Ovary (tissue), 9 donors: ENCODE results near the gene TRAPPC5. TPM values are rescaled to one million over a fixed set of nuclear protein-coding genes. Genes with fewer than 3 reads are reported as not detected.

Experiments used
- DNase-seq, 5 donors: peaks; one replicate each; pipeline ENCODE4 v3.0.0-alpha.2; 2019 to 2020
- H3K27ac ChIP-seq, 2 donors: fragments of 200-600 bp; one replicate each; pipeline versions ENCODE4 v1.5.1 to v1.8.0; 2019 to 2022
- H3K27me3 ChIP-seq: fragments of 200-600 bp; one replicate; pipeline ENCODE4 v1.8.0; 2022
- H3K36me3 ChIP-seq: fragments of 200-600 bp; sonication (generic); one replicate; pipeline ENCODE4 v1.5.1; 2019
- H3K4me1 ChIP-seq: one replicate; pipeline ENCODE4 v1.8.1; 2013; ENCODE audit warnings: mild to moderate bottlenecking, moderate library complexity; ENCODE audit not compliant: insufficient read depth
- H3K4me3 ChIP-seq: fragments of 200-600 bp; sonication (generic); one replicate; pipeline ENCODE4 v1.5.1; 2017
- H3K9me3 ChIP-seq, 2 donors: fragments of 200-600 bp in 1 of 2; sonication (generic) in 1 of 2; one replicate each; pipeline versions ENCODE4 v1.5.1 to v1.8.1; 2013 to 2019; ENCODE audit warnings: mild to moderate bottlenecking in 1 of 2, moderate library complexity in 1 of 2
- CTCF ChIP-seq, 3 donors: fragments of 450-650 bp in 2 of 3; fragments of 200-600 bp in 1 of 3; IDR thresholded peaks; one replicate each; pipeline versions ENCODE4 v1.5.1 to v1.8.0; 2016 to 2022; ENCODE audit warnings: antibody characterized with exemption in 3 of 3, mild to moderate bottlenecking in 1 of 3
- EP300 ChIP-seq: sonication (generic); formaldehyde crosslinking; IDR thresholded peaks from one replicate; pipeline ENCODE4 v1.6.1; 2017; ENCODE audit warnings: antibody characterized with exemption
- POLR2A ChIP-seq: fragments of 450-650 bp; IDR thresholded peaks from one replicate; pipeline ENCODE4 v1.6.1; 2017; ENCODE audit warnings: antibody characterized with exemption, mild to moderate bottlenecking, moderate library complexity
- WGBS, 3 donors: extraction: QIAGEN DNeasy Blood & Tissue Kit in 1 of 3; methylation state at CpG; one replicate each; pipeline versions ENCODE4 v1.1.5 to v1.1.7; 2013 to 2017; 5-methylcytosine and 5-hydroxymethylcytosine counted together
- intact Hi-C, 4 donors: fragments of 100-400 bp; cut with DNase I; formaldehyde crosslinking; loops; one replicate each; pipeline versions ENCODE4 v1.11.0 to v1.15.1; 2022 to 2023
- polyA plus RNA-seq, 2 donors: library from polyadenylated mRNA; stranded (reverse); fragments of 200-250 nt in 1 of 2; fragments of 350-450 nt in 1 of 2; fragmentation: Illumina TruSeq in 1 of 2; extraction: RNeasy Lipid Tissue Mini Kit (QIAGEN cat#74804) in 1 of 2; gene quantifications; one replicate each; pipeline ENCODE4 v1.2.3, GENCODE V29; 2013 to 2014
- total RNA-seq, 7 donors: library from RNA; depleted of rRNA in 2 of 7; stranded (reverse); fragments of >200 nt in 2 of 7; fragmentation: NEBNext Ultra II Directional in 3 of 7; extraction: Animal tissue kit (Norgen Biotek cat#: 25700) in 3 of 7; gene quantifications; one replicate each; pipeline versions ENCODE4 v1.1.0 to v1.2.4, GENCODE V29; 2016 to 2023
- donor health status: DM: no; HTN: no; CAD: no; lungs with moderate emphysema.
- donor health status: DM: no; HTN: no; CAD: no.
- donor health status: Bipolar disorder and iron deficiency.
- donor health status: DM: yes; HTN: yes; CAD: no.
- donor health status: DM: no; HTN: no; CAD: no.
- donor health status: DM: yes; HTN: yes; CAD: no.

The TRAPPC5 gene
- total and polyA plus RNA-seq, 9 donors = 0.32 to 111 (median 66.5) TPM

GRCh38 chr19:7731218-7731595 lies 50.6 kb downstream of the TRAPPC5 start:
- H3K27ac ChIP-seq = no peak overlapping the region
- no peak for TF ChIP-seq EP300
- no peak for TF ChIP-seq POLR2A
- TF ChIP-seq CTCF (IDR thresholded peaks at IDR 0.05) = no peak
- no peaks in the 10 kb centered on the region for H3K36me3 ChIP-seq
- no peaks in the 10 kb centered on the region for H3K27me3 ChIP-seq
- H3K9me3 ChIP-seq = no peaks in the 10 kb centered on the region
- no peak for DNase-seq
- 48 to 64% (median 64%) methylated on average over 38 to 39 of the region's 39 CpGs for WGBS, 3 donors
- no peaks in the 10 kb centered on the region for H3K4me1 ChIP-seq
- intact Hi-C loops = no loop called here
- H3K4me3 ChIP-seq = no peak overlapping the region

GRCh38 chr19:7731615-7732014 lies 51.0 kb downstream of the TRAPPC5 start:
- no peak for TF ChIP-seq EP300
- TF ChIP-seq CTCF (IDR thresholded peaks at IDR 0.05) = no peak
- TF ChIP-seq POLR2A = no peak
- Histone ChIP-seq H3K4me3 (no peak overlapping the region), H3K9me3 (no peaks in the 10 kb centered on the region), H3K27me3 (no peaks in the 10 kb centered on the region), H3K36me3 (no peaks in the 10 kb centered on the region), H3K27ac (no peak overlapping the region), H3K4me1 (no peaks in the 10 kb centered on the region)
- no peak for DNase-seq
- intact Hi-C loops = no loop called here
- 72 to 78% (median 74%) methylated on average over 4 to 5 of the region's 5 CpGs for WGBS, 3 donors

GRCh38 chr19:7732045-7732444 lies 51.4 kb downstream of the TRAPPC5 start, which contains the start of gene CLEC4G:
TSS of gene CLEC4G (minus strand) at chr19:7732110. CDS start at chr19:7732102, 8 bp downstream.
- Histone ChIP-seq H3K4me3 (no peak within 1 kb of the TSS), H3K27ac (no peak within 1 kb of the TSS), H3K27me3 (no peaks in the 10 kb centered on the region), H3K36me3 (no peaks in the 10 kb centered on the region), H3K9me3 (no peaks in the 10 kb centered on the region), H3K4me1 (no peaks in the 10 kb centered on the region)
- DNase-seq = no peak
- intact Hi-C loops = no loop called here
- TF ChIP-seq CTCF (IDR thresholded peaks at IDR 0.05) (no peak), POLR2A (no peak), EP300 (no peak)
- 54 to 60% (median 55%) methylated on average over 9 of the region's 9 CpGs for WGBS, 3 donors

- Histone ChIP-seq H3K27me3 (no peaks in the 10 kb centered on the region), H3K27ac (no peak overlapping the region), H3K9me3 (no peaks in the 10 kb centered on the region), H3K4me1 (no peaks in the 10 kb centered on the region), H3K4me3 (no peak overlapping the region), H3K36me3 (no peaks in the 10 kb centered on the region)
- 70 to 80% (median 70%) methylated on average over 6 of the region's 6 CpGs for WGBS, 3 donors
- no peak for TF ChIP-seq EP300
- no peak for TF ChIP-seq POLR2A
- no peak for TF ChIP-seq CTCF (IDR thresholded peaks at IDR 0.05)
- no peak for DNase-seq
- intact Hi-C loops = no loop called here
Observed at GRCh38 chr19:7733376-7733775, 52.7 kb downstream of the TRAPPC5 start.
